ENCODE data around the gene SHF.
"Not testable (repeated sequence)": the region's sequence is repeated elsewhere in the genome, so short reads cannot be mapped to it uniquely, and the experiment has no call there.

The SHF gene

DNA sequence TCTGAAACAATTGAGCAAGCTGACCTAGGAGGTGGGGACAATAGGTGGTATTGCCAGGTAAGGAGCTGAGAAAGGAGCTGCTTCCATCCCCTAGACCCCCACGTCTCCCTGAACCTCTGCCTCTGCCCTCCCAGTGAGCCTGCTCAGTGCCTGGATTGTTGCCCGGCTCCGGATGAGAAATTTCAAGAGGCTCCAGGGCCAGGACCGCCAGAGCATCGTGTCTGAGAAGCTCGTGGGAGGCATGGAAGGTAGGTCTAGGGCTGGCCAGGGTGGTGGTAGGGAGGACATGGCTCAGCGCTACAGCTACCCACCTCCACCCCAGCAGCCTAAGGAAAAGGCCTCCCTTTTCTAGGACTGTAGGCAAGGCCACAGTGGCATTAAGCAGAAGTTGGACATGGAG, 44.7 kb downstream of the SHF start:
- DNase-seq: no peak

DNA sequence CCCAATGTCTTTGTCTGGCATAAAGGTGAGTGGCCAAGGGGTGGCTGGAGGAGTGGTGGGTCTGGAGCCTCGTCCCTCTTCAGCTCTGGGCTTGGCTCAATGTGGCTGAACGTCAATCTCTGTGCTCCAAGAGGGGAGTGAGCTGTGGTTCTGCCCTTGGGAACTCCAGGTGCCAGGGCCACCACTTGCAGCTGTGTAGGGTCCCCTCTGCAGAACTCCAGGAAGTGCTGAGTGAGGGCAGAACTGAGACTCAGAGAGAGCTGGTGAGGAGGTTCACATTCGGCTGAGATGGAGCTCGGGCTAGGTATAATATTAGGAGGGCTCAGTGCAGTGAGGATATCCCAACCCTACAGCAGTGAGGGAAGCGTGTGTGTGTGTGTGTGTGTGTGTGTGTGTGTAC, 46.4 kb downstream of the SHF start:
- no peak for DNase-seq

DNA sequence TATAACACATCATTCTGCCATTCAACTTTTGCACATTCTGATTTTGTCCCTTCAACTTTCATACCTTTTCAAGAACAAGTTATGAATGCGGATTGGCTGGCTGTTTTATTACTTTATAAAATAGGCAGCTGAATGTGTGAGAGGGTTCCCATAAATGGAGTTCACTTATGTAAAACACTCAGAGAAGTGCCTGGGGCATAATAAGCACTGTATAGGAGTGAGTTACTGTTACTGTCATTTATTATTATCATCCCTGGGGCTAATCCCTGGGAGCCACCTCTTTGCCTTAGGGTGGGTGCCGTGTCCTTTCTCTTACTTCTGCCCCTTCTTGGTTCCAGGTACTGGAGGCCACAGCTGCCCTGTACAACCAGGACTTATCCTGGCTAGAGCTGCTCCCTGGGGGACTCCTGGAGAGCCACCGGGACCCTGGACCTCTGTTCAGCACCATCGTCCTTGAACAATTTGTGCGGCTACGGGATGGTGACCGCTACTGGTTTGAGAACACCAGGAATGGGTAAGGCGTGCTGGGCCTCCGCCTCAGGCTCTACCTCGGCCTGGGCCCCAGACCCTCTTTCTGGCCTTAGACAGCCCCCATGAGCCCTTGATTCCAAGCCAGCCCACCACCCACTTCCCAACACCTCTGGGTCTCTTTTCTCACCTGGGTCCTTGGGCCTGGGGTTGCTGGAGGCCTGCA, 47.1 kb downstream of the SHF start:
- no peak for DNase-seq

DNA sequence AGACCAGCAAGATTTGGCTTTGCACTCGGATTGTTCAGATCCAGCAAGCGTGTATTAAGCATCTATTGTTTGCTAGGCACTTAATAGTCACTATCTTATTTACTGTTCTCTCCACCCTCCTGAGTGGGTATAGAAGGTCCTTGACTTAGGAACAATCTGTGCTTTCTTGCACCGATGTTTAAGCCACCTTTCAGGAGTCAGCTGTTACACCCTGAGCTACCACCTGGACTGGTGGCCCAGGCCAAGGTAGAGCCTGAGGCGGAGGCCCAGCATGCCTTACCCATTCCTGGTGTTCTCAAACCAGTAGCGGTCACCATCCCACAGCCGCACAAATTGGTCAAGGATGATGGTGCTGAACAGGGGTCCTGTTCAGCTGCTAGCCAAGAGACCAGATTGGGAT, 48.0 kb downstream of the SHF start:
- DNase-seq: no peak

DNA sequence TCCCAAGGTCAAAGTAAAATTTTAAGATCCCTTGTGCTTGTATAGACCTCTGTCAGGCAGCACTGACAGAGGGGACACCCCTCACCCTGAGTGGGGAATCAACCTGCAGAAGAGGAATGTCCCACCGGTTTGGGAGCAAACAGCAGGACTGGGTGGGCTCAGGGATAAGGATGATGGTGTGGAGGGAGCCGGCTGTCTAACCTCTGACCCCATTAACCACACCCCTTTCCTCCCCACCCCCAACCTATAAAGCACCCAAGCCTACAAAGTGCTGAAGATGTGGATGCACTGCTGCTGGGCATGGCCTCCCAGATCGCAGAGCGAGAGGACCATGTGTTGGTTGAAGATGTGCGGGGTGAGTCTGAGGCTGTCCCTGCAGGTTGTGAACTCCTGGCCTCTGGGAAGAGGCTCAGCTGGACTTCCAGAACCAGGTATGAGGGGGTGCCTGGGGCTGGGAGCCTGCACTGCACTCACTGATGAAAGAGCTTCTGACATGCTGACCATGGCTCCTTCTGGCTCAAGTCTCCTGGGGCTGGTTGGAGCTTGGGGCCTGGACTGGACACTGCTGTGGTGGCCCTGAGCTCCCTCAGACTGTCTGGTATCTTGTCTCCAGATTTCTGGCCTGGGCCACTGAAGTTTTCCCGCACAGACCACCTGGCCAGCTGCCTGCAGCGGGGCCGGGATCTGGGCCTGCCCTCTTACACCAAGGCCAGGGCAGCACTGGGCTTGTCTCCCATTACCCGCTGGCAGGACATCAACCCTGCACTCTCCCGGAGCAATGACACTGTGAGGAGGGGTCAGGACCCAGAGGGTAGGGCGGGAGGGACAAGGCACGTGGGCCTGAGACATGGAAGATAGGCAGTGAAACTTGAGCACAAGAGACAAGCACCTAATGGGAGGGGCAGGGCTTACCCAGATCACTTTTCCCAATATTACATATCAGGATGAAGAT, 48.7 kb downstream of the SHF start:
- DNase-seq: no peak

DNA sequence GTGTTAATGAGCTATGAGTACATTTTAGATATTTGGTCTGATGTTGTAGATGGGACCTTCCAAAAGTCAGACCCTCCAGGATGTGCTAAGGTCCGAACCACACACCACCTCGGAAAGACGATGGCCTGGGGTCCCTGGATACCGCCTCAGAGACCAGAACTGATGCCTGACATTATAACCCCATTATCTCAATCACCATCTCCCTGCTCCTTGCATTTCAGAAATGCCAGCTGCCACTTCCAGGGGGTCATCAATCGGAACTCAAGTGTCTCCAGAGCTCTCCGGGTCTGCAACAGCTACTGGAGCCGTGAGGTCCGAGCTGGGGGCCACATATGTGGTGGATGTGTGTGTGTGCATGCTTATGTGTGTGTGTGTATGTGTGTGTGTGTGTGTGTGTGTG, 50.1 kb downstream of the SHF start:
- DNase-seq: no peak

DNA sequence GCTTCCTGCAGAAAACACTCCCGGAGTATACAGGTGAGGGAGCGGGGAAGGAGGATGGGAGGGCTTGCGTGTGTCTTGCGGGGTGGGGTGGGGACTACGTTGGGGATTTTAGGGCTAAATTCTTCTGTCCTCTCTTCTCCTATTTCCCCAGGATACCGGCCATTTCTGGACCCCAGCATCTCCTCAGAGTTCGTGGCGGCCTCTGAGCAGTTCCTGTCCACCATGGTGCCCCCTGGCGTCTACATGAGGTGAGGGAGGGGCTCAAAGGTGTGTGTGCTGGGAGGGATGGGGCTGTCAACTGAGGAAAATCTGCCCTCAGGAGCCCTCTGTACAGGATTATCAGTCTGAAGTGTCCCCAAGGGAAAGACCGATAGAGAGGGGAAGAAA, 51.4 kb downstream of the SHF start:
- DNase-seq: no peak

DNA sequence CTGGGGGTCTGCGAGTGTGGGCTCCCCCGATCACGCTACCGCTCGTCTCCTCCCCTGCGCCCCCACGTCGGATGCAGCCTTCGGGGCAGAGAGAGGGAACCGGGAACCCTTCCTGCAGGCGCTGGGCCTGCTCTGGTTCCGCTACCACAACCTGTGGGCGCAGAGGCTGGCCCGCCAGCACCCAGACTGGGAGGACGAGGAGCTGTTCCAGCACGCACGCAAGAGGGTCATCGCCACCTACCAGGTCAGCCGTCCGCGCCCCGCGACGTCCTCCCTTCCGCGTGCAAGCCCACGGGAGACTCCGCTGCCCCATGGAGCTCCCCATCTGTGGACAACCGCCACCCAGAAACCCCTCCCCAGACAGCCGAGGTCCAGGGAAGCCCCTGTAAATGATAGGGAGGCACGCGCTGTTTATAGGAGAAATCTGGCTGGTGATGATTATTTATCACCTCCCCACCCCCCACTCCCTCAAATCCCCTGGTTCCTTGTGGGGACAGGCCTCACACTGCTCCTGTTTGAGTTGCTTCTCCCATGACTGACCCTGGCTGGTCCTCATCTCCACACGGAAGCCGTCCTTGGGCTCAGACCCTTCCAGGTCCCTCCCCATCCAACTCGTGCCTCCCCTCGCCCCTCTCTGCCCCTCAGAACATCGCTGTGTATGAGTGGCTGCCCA, 51.9 kb downstream of the SHF start:
- not testable (repeated sequence) for DNase-seq

DNA sequence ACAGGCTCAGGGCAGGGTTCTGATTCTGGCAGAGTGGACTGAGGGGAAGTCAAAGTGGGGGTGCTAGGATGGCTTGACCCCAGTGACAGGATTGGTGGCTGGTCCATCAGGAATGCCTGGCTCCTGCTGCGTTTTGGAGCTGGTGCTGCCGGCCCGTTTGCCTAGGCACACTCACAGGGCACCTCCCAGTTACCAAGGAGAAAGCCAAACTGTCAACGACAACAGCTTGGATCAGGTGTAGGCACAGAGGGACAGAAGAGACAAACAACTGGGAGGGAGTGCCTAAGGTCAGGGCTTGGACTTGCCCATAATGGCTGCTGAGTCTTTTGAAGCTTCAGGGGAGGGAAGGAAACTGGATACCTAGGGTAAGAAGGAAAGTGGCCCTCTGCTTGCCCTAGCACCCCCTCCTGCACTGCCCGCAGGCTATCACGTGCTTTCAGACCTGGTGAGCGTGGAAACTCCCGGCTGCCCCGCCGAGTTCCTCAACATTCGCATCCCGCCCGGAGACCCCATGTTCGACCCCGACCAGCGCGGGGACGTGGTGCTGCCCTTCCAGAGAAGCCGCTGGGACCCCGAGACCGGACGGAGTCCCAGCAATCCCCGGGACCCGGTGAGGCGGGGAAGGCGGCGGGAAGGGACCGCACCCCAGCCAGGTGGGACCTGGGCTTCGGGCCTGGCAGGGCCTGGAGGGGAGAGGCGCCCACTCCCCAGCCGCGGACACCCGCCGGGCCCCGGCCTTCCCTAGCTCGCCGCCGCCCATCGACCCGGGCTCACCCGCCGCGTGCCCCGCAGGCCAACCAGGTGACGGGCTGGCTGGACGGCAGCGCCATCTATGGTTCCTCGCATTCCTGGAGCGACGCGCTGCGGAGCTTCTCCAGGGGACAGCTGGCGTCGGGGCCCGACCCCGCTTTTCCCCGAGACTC, 52.8 kb downstream of the SHF start:
- DNase-seq: no peak

DNA sequence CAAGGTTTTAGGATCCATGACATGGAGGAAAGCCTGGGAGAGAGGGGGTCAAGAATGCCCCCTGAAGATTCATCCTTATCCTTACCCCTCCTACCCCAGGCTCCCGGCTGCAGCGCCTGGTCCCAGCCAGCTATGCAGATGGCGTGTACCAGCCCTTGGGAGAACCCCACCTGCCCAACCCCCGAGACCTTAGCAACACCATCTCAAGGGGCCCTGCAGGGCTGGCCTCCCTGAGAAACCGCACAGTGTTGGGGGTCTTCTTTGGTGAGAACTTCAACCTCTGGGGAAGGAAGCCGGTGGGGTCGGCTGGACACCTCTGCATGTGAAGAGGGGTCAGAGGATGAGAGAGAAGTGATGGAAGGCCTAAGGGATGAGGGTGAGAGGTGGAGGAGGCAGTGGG, 53.7 kb downstream of the SHF start:
- no peak for DNase-seq

DNA sequence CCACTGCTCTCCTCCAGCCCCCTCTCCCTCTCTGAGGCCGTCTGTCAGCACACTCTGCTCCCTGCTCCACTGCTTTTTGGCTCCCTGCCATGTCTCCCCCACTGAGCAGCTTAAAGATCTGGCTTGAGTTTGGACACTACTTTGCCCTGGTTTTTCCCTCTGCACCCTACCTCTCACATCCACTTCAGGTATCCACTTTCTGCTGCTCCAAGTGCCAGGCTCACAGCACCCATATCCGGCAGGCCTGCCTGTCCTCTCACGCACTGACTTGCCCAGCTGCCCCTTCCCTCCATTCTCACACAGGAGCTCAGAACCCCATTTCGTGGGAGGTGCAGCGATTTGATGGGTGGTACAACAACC, 54.2 kb downstream of the SHF start:
- DNase-seq: no peak

DNA sequence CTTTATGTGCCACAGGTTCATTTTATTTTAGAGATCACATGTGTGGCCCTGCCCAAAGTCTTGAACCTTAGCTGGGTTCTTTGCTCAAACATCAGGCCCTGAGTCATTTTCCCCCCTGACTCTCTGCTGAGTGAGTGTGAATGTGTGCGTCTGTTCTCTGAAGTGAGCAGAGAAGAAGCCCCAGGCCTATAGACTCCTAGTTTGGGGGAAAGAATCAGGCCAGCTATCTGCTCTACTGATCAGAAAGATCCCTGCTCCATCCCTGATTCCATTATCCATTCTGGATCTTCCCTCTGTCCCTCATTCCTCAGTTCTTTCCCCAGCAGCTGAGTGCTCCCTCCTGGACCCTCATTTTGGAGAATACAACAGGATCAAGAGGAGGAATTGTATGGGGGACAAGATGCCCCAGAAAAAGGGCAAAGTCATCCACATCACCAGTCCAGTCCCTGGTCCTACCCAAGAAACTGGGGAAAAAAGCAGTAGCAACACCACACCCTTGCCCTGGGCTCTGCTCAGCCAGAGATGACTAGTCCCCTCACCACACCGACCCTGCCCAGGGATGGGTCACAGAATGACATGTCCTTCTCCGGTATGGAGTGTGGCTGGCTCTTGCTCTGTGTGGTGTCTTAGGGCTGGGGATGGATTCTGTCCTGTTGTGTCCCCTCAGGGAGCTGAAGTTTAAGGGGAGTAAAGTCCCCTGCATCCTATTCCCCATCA, 54.8 kb downstream of the SHF start:
- DNase-seq: no peak

DNA sequence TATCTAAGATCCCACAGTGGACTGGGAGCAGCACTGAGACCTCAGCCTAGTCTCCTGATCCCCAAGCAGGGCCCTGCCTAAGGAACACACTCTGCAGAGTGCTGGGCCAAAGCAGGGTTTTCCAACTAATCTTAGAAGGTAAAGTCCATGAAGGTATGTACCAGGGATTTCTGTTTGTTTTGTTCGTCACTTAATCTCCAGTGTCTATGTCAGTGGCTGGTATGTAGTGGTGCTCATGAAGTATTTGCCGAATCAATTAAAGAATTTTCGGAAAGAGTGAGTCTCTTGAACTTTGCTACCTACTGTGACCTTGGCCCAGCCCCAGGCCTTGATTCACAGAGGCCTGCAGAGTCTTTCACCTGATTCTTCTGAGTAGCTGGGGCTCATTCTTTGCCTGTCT, 56.3 kb downstream of the SHF start:
- no peak for DNase-seq

DNA sequence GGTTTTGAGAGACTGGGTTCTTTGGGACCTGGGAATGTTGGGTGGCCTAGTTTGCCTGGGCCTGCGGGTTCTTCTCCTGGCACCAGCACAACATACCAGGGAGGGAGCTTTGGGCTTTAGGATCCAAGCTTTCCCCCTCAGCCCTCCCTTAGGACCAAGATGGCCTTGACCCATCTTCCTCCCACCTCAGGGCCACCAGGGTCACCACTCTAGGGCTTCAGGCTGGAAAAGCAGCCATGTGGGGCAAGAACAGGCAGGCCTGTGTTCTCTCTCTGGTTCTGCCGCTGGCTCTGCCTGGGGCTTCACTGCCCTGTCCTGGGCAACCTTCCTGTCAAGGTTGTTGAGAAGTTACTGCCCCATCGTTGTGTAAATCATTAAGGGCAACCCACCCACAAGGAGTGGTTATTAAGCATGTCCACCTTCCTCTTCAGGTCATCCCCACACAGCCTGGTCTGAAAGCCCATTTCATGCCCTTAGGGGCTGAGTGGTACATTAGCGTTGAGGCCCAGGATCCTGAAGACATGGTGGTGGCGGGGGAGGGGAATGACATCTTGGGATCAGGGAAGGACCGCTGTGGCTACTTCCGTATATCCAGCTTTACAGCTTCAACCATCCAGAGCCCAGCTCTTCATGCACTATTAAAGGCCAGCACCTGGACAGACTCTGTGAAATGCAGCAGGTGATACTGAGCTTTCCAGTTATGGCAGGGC, 57.3 kb downstream of the SHF start:
- no peak for DNase-seq

DNA sequence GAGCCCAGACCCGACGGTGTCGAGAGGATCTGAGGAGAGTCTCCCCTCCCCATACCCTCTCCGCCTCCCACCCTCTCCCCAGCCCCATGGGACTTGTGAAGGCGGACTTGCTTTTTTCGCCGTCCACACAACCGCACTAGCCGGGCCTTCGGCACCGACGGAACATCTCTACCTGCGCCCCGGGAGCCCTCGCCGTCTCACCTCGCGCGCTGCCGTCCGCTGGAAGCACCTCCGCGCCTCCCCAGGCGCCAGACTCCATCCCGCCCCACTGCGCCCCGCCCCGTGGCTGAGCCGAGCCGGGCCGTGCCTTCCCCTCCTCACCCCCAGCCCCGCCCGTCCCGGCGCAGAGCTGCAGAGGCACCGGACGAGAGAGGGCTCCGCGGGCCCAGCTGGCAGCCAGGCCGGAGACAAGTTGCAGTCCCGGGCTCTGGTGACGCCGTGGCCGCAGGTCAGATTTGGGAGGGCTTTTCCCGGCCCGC, 58.1 kb downstream of the SHF start, which contains the start of the genes DUOX1 and DUOXA1:
Gene DUOX1 (plus strand): TSS at position 344 of the 479 bp plus-strand sequence. CDS start 1,973 bp downstream, outside the sequence.
Gene DUOXA1 (minus strand): TSS at position 229 of the 479 bp plus-strand sequence. CDS start 6,865 bp downstream, outside the sequence.
- DNase-seq: no peak

DNA sequence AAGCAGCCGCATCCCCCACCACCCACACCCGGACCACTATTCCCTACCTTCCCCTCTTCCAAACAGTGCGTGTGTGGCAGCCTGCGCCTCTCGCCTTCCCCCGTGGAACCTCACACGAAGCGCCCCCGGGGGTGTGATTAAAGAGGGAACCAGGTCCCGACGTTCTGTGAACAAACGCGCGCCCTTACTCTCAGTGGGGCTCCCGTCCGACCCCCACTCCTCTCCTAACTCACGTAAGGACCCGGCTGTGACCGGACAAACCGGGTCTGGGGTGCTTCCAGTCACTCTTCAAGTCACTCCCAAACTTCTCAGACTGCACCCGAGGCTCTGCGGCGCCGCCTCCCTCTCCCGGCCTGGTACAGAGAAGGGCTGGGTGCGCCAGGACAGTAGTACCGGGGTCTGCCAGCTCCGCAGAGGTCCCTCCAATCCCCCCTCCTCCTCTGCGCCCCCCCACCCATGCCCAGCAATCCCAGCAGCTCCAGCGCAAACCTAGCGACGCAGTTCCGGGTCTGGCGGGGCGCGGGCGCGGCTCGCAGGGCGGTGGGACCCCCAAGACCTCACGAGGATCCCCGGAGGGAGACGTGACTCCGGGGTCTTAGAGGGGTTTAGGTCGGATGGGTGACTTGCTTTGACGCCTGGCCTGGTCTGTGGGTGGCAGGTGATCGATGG, 58.7 kb downstream of the SHF start:
- no peak for DNase-seq

DNA sequence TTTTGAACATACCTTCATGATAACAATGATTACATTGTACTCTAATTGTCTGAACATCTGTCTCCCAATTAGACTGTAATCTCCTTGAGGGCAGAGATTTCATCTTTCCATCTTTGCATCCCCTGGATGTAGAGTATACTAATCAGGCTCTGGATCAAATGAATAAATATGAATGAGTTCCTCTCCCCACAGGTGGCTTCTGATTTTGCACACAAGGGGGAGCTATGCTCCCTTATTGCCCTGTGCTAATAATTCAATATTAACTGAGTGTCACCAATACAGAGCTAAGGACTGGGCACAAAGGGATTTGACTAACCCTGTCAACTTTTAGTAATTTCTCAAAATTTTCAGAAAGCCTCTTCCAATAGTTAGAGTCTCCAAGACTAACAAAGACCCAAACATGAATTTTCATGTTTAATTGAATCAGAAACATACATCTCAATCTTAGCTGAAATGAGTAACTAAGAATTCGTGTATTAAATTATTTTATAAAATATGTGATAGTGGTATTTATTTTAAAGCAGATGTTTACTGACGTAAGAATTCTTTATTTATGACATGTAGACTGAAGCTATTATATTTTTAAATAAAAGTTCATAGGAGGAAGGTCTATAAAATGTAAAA, 61.1 kb downstream of the SHF start:
- no peak for DNase-seq

DNA sequence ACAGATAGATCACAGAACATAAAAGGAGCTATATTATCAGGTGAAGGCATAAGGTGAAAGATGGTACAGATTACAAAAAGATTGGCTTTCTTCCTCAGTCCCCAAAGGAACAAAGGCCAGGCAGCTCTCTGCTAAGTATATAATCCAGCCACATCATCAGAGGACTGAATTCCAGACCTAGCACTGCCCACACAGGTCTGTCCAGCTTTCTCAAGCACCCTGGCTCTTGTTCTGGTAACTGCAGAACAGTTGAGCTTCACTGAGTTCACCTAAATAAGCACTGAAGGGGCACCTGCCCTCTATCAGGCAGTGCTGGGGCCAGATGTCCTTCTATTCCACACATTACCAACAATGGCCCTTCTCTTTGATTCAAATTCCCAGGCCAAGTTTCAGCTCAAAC, 64.4 kb downstream of the SHF start:
- DNase-seq: no peak

DNA sequence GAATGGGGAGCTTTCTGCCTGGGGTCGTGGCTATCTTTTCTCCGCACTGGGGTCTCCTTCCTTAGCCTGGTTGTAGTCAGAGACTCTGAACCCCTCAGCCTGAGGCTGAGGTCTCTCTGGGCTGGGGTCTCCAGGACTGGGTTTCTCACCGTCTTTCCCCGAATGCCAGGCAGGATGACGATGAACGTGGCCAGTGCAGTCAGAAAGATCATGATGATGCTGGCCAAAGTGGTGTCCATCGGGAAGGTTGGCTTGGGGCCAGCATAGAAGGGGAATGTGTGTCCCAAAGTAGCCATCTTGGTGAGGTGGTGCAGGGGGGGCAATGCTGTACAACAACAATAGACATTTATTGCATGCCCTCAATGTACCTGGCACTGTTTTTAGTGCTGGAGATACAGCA, 65.0 kb downstream of the SHF start:
- no peak for DNase-seq

Data from amniotic stem cell (primary cell).